Neural progenitor cell (in vitro differentiated cells): ENCODE data around the gene FNIP2. TPM values are rescaled to one million over a fixed set of nuclear protein-coding genes. Genes with fewer than 3 reads are reported as not detected.

ENCODE experiments used
- DNase-seq: peaks from one replicate; pipeline ENCODE4 v3.0.0-alpha.2; 2016; ENCODE audit warnings: low spot score
- H2AFZ ChIP-seq: fragments of 200-600 bp; sonication (generic); replicated peaks from 2 replicates; pipeline ENCODE4 v1.6.1; 2016; ENCODE audit warnings: antibody characterized with exemption
- H3F3A ChIP-seq: fragments of 200-600 bp; sonication (generic); 2 replicates; pipeline ENCODE4 v1.6.1; 2016; ENCODE audit warnings: antibody characterized with exemption, low read depth
- H3K27ac ChIP-seq: fragments of 200-600 bp; sonication (generic); 2 replicates; pipeline ENCODE4 v1.5.1; 2016; ENCODE audit warnings: mild to moderate bottlenecking
- H3K27me3 ChIP-seq: fragments of 200-600 bp; sonication (generic); 2 replicates; pipeline ENCODE4 v1.6.1; 2016; ENCODE audit warnings: mild to moderate bottlenecking, moderate library complexity
- H3K36me3 ChIP-seq: fragments of 200-600 bp; sonication (generic); 2 replicates; pipeline ENCODE4 v1.5.1; 2016
- H3K4me1 ChIP-seq: fragments of 200-600 bp; sonication (generic); 2 replicates; pipeline ENCODE4 v1.6.1; 2016; ENCODE audit warnings: mixed run types
- H3K4me2 ChIP-seq: fragments of 200-600 bp; sonication (generic); 2 replicates; pipeline ENCODE4 v1.6.1; 2016
- H3K4me3 ChIP-seq: fragments of 200-600 bp; sonication (generic); 2 replicates; pipeline ENCODE4 v1.5.1; 2016
- H3K79me2 ChIP-seq: fragments of 200-600 bp; sonication (generic); 2 replicates; pipeline ENCODE4 v1.6.1; 2016; ENCODE audit warnings: low read depth
- H3K9ac ChIP-seq: fragments of 200-600 bp; sonication (generic); 2 replicates; pipeline ENCODE4 v1.6.1; 2016
- H3K9me3 ChIP-seq: fragments of 200-600 bp; sonication (generic); 2 replicates; pipeline ENCODE4 v1.5.1; 2016; ENCODE audit warnings: low read depth
- H4K20me1 ChIP-seq: fragments of 200-600 bp; sonication (generic); 2 replicates; pipeline ENCODE4 v1.6.1; 2016; ENCODE audit warnings: low read depth
- H3K27ac Mint-ChIP-seq: 3 replicates; pipeline ENCODE4 v1.8.0; 2021; ENCODE audit warnings: mixed read lengths
- H3K27me3 Mint-ChIP-seq: 2 replicates; pipeline ENCODE4 v1.8.0; 2022; ENCODE audit warnings: low read depth, mild to moderate bottlenecking, inconsistent platforms, moderate library complexity, mixed read lengths; ENCODE audit not compliant: insufficient read depth
- H3K36me3 Mint-ChIP-seq: 3 replicates; pipeline ENCODE4 v1.8.0; 2021; ENCODE audit warnings: mixed read lengths
- H3K4me1 Mint-ChIP-seq: 3 replicates; pipeline ENCODE4 v1.8.0; 2021; ENCODE audit warnings: mixed read lengths
- H3K4me3 Mint-ChIP-seq: 3 replicates; pipeline ENCODE4 v1.8.0; 2021; ENCODE audit warnings: mild to moderate bottlenecking, moderate library complexity, mixed read lengths
- H3K9me3 Mint-ChIP-seq: 3 replicates; pipeline ENCODE4 v1.8.0; 2020; ENCODE audit warnings: mixed read lengths
- CTCF ChIP-seq: fragments of 200-600 bp; sonication (generic); IDR thresholded peaks from 2 replicates; pipeline ENCODE4 v1.5.1; 2017; ENCODE audit warnings: antibody characterized with exemption, mild to moderate bottlenecking
- EZH2 ChIP-seq: fragments of 200-600 bp; sonication (generic); IDR thresholded peaks from 2 replicates; pipeline ENCODE4 v1.6.1; 2017; ENCODE audit warnings: antibody characterized with exemption, mild to moderate bottlenecking, moderate library complexity
- EZH2phosphoT487 ChIP-seq: fragments of 200-600 bp; sonication (generic); IDR thresholded peaks from 2 replicates; pipeline ENCODE4 v1.6.1; 2017; ENCODE audit warnings: antibody characterized with exemption
- total RNA-seq: library from RNA; depleted of rRNA; stranded (reverse); fragments of >200 nt; gene quantifications from 2 replicates; pipeline ENCODE4 v1.2.3, GENCODE V29; 2015; ENCODE audit warnings: low replicate concordance

FNIP2 gene
- total RNA-seq, 1 donor from 2014 or later = 10.5 TPM

- TF ChIP-seq CTCF (no peak), EZH2phosphoT487 (no peak)
- Histone ChIP-seq H3K9ac (no peak overlapping the region), H3K79me2 (no peaks in the 10 kb centered on the region), H3K27me3 (no peaks in the 10 kb centered on the region), H2AFZ (no peak overlapping the region), H3K36me3 (no peaks in the 10 kb centered on the region), H4K20me1 (no peaks in the 10 kb centered on the region), H3K4me1 (no peaks in the 10 kb centered on the region), H3K4me3 (no peak overlapping the region), H3K27ac (no peak overlapping the region), H3K9me3 (no peaks in the 10 kb centered on the region), H3F3A (no peaks in the 10 kb centered on the region), H3K4me2 (no peak overlapping the region)
- no peak for DNase-seq
- H3K36me3 Mint-ChIP-seq = peaks cover 25% of the 10 kb centered on the region
- peaks cover 3% of the 10 kb centered on the region for H3K9me3 Mint-ChIP-seq
- H3K4me3 Mint-ChIP-seq = no peak overlapping the region
- no peaks in the 10 kb centered on the region for H3K27me3 Mint-ChIP-seq
- peaks cover 10% of the 10 kb centered on the region for H3K4me1 Mint-ChIP-seq
- no peak overlapping the region for H3K27ac Mint-ChIP-seq
Observed at GRCh38 chr4:158885564-158885963, 116.7 kb downstream of the FNIP2 start.

- Mint-ChIP-seq H3K9me3 (no peaks in the 10 kb centered on the region), H3K4me3 (no peak overlapping the region), H3K4me1 (peaks cover 7% of the 10 kb centered on the region), H3K27me3 (no peaks in the 10 kb centered on the region), H3K36me3 (peaks cover 15% of the 10 kb centered on the region), H3K27ac (no peak overlapping the region)
- no peak overlapping the region for H2AFZ ChIP-seq
- no peaks in the 10 kb centered on the region for H3K27me3 ChIP-seq
- H3K4me3 ChIP-seq = no peak overlapping the region
- H3K79me2 ChIP-seq = no peaks in the 10 kb centered on the region
- H3K36me3 ChIP-seq = no peaks in the 10 kb centered on the region
- TF ChIP-seq CTCF = no peak
- no peak for TF ChIP-seq EZH2
- no peak for TF ChIP-seq EZH2phosphoT487
- no peak for DNase-seq
- H3K4me2 ChIP-seq = no peak overlapping the region
- H3K4me1 ChIP-seq = no peaks in the 10 kb centered on the region
- no peak overlapping the region for H3K27ac ChIP-seq
- no peaks in the 10 kb centered on the region for H4K20me1 ChIP-seq
- H3F3A ChIP-seq = no peaks in the 10 kb centered on the region
- H3K9me3 ChIP-seq = no peaks in the 10 kb centered on the region
- no peak overlapping the region for H3K9ac ChIP-seq
Observed at GRCh38 chr4:158890294-158890693, 121.5 kb downstream of the FNIP2 start.

GRCh38 chr4:158891256-158891655 lies 122.4 kb downstream of the FNIP2 start:
- Histone ChIP-seq H4K20me1 (no peaks in the 10 kb centered on the region), H3K27me3 (no peaks in the 10 kb centered on the region), H3K4me3 (no peak overlapping the region), H3K27ac (no peak overlapping the region), H3K9ac (no peak overlapping the region), H3K9me3 (no peaks in the 10 kb centered on the region), H2AFZ (no peak overlapping the region), H3K79me2 (no peaks in the 10 kb centered on the region), H3K36me3 (no peaks in the 10 kb centered on the region), H3K4me2 (no peak overlapping the region), H3F3A (no peaks in the 10 kb centered on the region), H3K4me1 (no peaks in the 10 kb centered on the region)
- no peaks in the 10 kb centered on the region for H3K9me3 Mint-ChIP-seq
- no peak overlapping the region for H3K27ac Mint-ChIP-seq
- no peaks in the 10 kb centered on the region for H3K27me3 Mint-ChIP-seq
- no peak for TF ChIP-seq CTCF
- no peak for TF ChIP-seq EZH2phosphoT487
- TF ChIP-seq EZH2 = no peak
- peaks cover 10% of the 10 kb centered on the region for H3K4me1 Mint-ChIP-seq
- no peak overlapping the region for H3K4me3 Mint-ChIP-seq
- DNase-seq = no peak
- peaks cover 11% of the 10 kb centered on the region for H3K36me3 Mint-ChIP-seq

- no peak overlapping the region for H3K27ac Mint-ChIP-seq
- H4K20me1 ChIP-seq = no peaks in the 10 kb centered on the region
- no peak overlapping the region for H3K4me3 ChIP-seq
- no peaks in the 10 kb centered on the region for H3K79me2 ChIP-seq
- no peaks in the 10 kb centered on the region for H3K4me1 ChIP-seq
- peaks cover 33% of the 10 kb centered on the region for H3K36me3 Mint-ChIP-seq
- H3K4me3 Mint-ChIP-seq = no peak overlapping the region
- H3K36me3 ChIP-seq = no peaks in the 10 kb centered on the region
- H3K4me2 ChIP-seq = no peak overlapping the region
- H3K9ac ChIP-seq = no peak overlapping the region
- TF ChIP-seq CTCF (no peak), EZH2 (no peak), EZH2phosphoT487 (no peak)
- no peaks in the 10 kb centered on the region for H3K9me3 ChIP-seq
- no peaks in the 10 kb centered on the region for H3F3A ChIP-seq
- no peak overlapping the region for H3K27ac ChIP-seq
- no peak overlapping the region for H2AFZ ChIP-seq
- H3K27me3 ChIP-seq = no peaks in the 10 kb centered on the region
- peaks cover 3% of the 10 kb centered on the region for H3K4me1 Mint-ChIP-seq
- H3K9me3 Mint-ChIP-seq = peaks cover 16% of the 10 kb centered on the region
- DNase-seq = no peak
- H3K27me3 Mint-ChIP-seq = no peaks in the 10 kb centered on the region
Observed at GRCh38 chr4:158894826-158895225, 126.0 kb downstream of the FNIP2 start.
